Kidney capillary endothelial cell (primary cell): ENCODE results near the gene PLCB3.

Source experiments
- DNase-seq: peaks from one replicate; pipeline ENCODE4 v3.0.0-alpha.2; 2018; ENCODE audit warnings: low spot score

The PLCB3 gene

GRCh38 chr11:64288353-64288750 lies 37.0 kb downstream of the PLCB3 start:
- DNase-seq, result no peak

- DNase-seq, result no peak
Measured at GRCh38 chr11:64289002-64289564, 37.8 kb downstream of the PLCB3 start.

GRCh38 chr11:64290352-64291261 lies 39.3 kb downstream of the PLCB3 start:
- DNase-seq, result no peak

- DNase-seq, result no peak
Measured at GRCh38 chr11:64291262-64291751, 40.0 kb downstream of the PLCB3 start, which contains the start of gene KCNK4. TSS of gene KCNK4 (plus strand) at chr11:64291302. CDS start at chr11:64293019, 1,717 bp downstream.

- no peak for DNase-seq
Measured at GRCh38 chr11:64291752-64292459, 40.6 kb downstream of the PLCB3 start.

- DNase-seq, result no peak
Measured at GRCh38 chr11:64292460-64293254, 41.3 kb downstream of the PLCB3 start.

GRCh38 chr11:64294774-64295173 lies 43.4 kb downstream of the PLCB3 start:
- no peak for DNase-seq

- no peak for DNase-seq
Measured at GRCh38 chr11:64295760-64296159, 44.4 kb downstream of the PLCB3 start.

GRCh38 chr11:64296236-64296635 lies 44.9 kb downstream of the PLCB3 start:
- no peak for DNase-seq

- DNase-seq, result no peak
Measured at GRCh38 chr11:64296830-64297698, 45.7 kb downstream of the PLCB3 start.

- DNase-seq, result no peak
Measured at GRCh38 chr11:64297699-64298358, 46.5 kb downstream of the PLCB3 start.

- no peak for DNase-seq
Measured at GRCh38 chr11:64298966-64299846, 47.9 kb downstream of the PLCB3 start.

- DNase-seq, result no peak
Measured at GRCh38 chr11:64299847-64300648, 48.7 kb downstream of the PLCB3 start, which contains the start of gene CATSPERZ. TSS of gene CATSPERZ (plus strand) at chr11:64300358. CDS start at chr11:64300411, 53 bp downstream.

- DNase-seq, result no peak
Measured at GRCh38 chr11:64303109-64304031, 52.0 kb downstream of the PLCB3 start.

- no peak for DNase-seq
Measured at GRCh38 chr11:64304032-64304315, 52.6 kb downstream of the PLCB3 start.

- peak; percentile 88 for DNase-seq
Measured at GRCh38 chr11:64304316-64305072, 53.2 kb downstream of the PLCB3 start.
